Measurements from ENCODE around the gene CACNA1C.

The CACNA1C gene

GRCh38 chr12:2429032-2429431 lies 376.2 kb downstream of the CACNA1C start:
- FAIRE-seq = no peak

GRCh38 chr12:2431810-2432209 lies 379.0 kb downstream of the CACNA1C start:
- no peak for FAIRE-seq

GRCh38 chr12:2432856-2433255 lies 380.1 kb downstream of the CACNA1C start:
- no peak for FAIRE-seq

- no peak for FAIRE-seq
Measured at GRCh38 chr12:2435511-2435910, 382.7 kb downstream of the CACNA1C start.

GRCh38 chr12:2439332-2440100 lies 386.7 kb downstream of the CACNA1C start:
- no peak for FAIRE-seq

- no peak for FAIRE-seq
Measured at GRCh38 chr12:2443776-2444175, 391.0 kb downstream of the CACNA1C start.

GRCh38 chr12:2445968-2446367 lies 393.2 kb downstream of the CACNA1C start:
- FAIRE-seq = no peak

- FAIRE-seq = no peak
Measured at GRCh38 chr12:2447861-2448260, 395.1 kb downstream of the CACNA1C start.

- no peak for FAIRE-seq
Measured at GRCh38 chr12:2449586-2449985, 396.8 kb downstream of the CACNA1C start.

- no peak for FAIRE-seq
Measured at GRCh38 chr12:2450553-2450952, 397.8 kb downstream of the CACNA1C start.

- FAIRE-seq = no peak
Measured at GRCh38 chr12:2451025-2451424, 398.2 kb downstream of the CACNA1C start.

GRCh38 chr12:2451497-2451896 lies 398.7 kb downstream of the CACNA1C start:
- FAIRE-seq = no peak

GRCh38 chr12:2453076-2453760 lies 400.4 kb downstream of the CACNA1C start:
- FAIRE-seq = no peak

- no peak for FAIRE-seq
Measured at GRCh38 chr12:2453761-2454090, 400.9 kb downstream of the CACNA1C start.

- no peak for FAIRE-seq
Measured at GRCh38 chr12:2454601-2455177, 401.9 kb downstream of the CACNA1C start.

GRCh38 chr12:2455410-2455809 lies 402.6 kb downstream of the CACNA1C start:
- no peak for FAIRE-seq

- no peak for FAIRE-seq
Measured at GRCh38 chr12:2456122-2456812, 403.5 kb downstream of the CACNA1C start.

- no peak for FAIRE-seq
Measured at GRCh38 chr12:2456813-2457186, 404.0 kb downstream of the CACNA1C start.

- FAIRE-seq = no peak
Measured at GRCh38 chr12:2457215-2457932, 404.6 kb downstream of the CACNA1C start.

GRCh38 chr12:2457933-2458414 lies 405.2 kb downstream of the CACNA1C start:
- FAIRE-seq = no peak

- no peak for FAIRE-seq
Measured at GRCh38 chr12:2460051-2460670, 407.4 kb downstream of the CACNA1C start.

- FAIRE-seq = no peak
Measured at GRCh38 chr12:2461046-2461445, 408.3 kb downstream of the CACNA1C start.
